Neural progenitor cell (in vitro differentiated cells): ENCODE results near the gene ARPC4. TPM values are rescaled to one million over a fixed set of nuclear protein-coding genes. Genes with fewer than 3 reads are reported as not detected.

ENCODE experiments used
- DNase-seq: peaks from one replicate; pipeline ENCODE4 v3.0.0-alpha.2; 2016; ENCODE audit warnings: low spot score
- H2AFZ ChIP-seq: fragments of 200-600 bp; sonication (generic); replicated peaks from 2 replicates; pipeline ENCODE4 v1.6.1; 2016; ENCODE audit warnings: antibody characterized with exemption
- H3F3A ChIP-seq: fragments of 200-600 bp; sonication (generic); 2 replicates; pipeline ENCODE4 v1.6.1; 2016; ENCODE audit warnings: antibody characterized with exemption, low read depth
- H3K27ac ChIP-seq: fragments of 200-600 bp; sonication (generic); 2 replicates; pipeline ENCODE4 v1.5.1; 2016; ENCODE audit warnings: mild to moderate bottlenecking
- H3K27me3 ChIP-seq: fragments of 200-600 bp; sonication (generic); 2 replicates; pipeline ENCODE4 v1.6.1; 2016; ENCODE audit warnings: mild to moderate bottlenecking, moderate library complexity
- H3K36me3 ChIP-seq: fragments of 200-600 bp; sonication (generic); 2 replicates; pipeline ENCODE4 v1.5.1; 2016
- H3K4me1 ChIP-seq: fragments of 200-600 bp; sonication (generic); 2 replicates; pipeline ENCODE4 v1.6.1; 2016; ENCODE audit warnings: mixed run types
- H3K4me2 ChIP-seq: fragments of 200-600 bp; sonication (generic); 2 replicates; pipeline ENCODE4 v1.6.1; 2016
- H3K4me3 ChIP-seq: fragments of 200-600 bp; sonication (generic); 2 replicates; pipeline ENCODE4 v1.5.1; 2016
- H3K79me2 ChIP-seq: fragments of 200-600 bp; sonication (generic); 2 replicates; pipeline ENCODE4 v1.6.1; 2016; ENCODE audit warnings: low read depth
- H3K9ac ChIP-seq: fragments of 200-600 bp; sonication (generic); 2 replicates; pipeline ENCODE4 v1.6.1; 2016
- H3K9me3 ChIP-seq: fragments of 200-600 bp; sonication (generic); 2 replicates; pipeline ENCODE4 v1.5.1; 2016; ENCODE audit warnings: low read depth
- H4K20me1 ChIP-seq: fragments of 200-600 bp; sonication (generic); 2 replicates; pipeline ENCODE4 v1.6.1; 2016; ENCODE audit warnings: low read depth
- H3K27ac Mint-ChIP-seq: 3 replicates; pipeline ENCODE4 v1.8.0; 2021; ENCODE audit warnings: mixed read lengths
- H3K27me3 Mint-ChIP-seq: 2 replicates; pipeline ENCODE4 v1.8.0; 2022; ENCODE audit warnings: low read depth, mild to moderate bottlenecking, inconsistent platforms, moderate library complexity, mixed read lengths; ENCODE audit not compliant: insufficient read depth
- H3K36me3 Mint-ChIP-seq: 3 replicates; pipeline ENCODE4 v1.8.0; 2021; ENCODE audit warnings: mixed read lengths
- H3K4me1 Mint-ChIP-seq: 3 replicates; pipeline ENCODE4 v1.8.0; 2021; ENCODE audit warnings: mixed read lengths
- H3K4me3 Mint-ChIP-seq: 3 replicates; pipeline ENCODE4 v1.8.0; 2021; ENCODE audit warnings: mild to moderate bottlenecking, moderate library complexity, mixed read lengths
- H3K9me3 Mint-ChIP-seq: 3 replicates; pipeline ENCODE4 v1.8.0; 2020; ENCODE audit warnings: mixed read lengths
- EZH2 ChIP-seq: fragments of 200-600 bp; sonication (generic); IDR thresholded peaks from 2 replicates; pipeline ENCODE4 v1.6.1; 2017; ENCODE audit warnings: antibody characterized with exemption, mild to moderate bottlenecking, moderate library complexity
- EZH2phosphoT487 ChIP-seq: fragments of 200-600 bp; sonication (generic); IDR thresholded peaks from 2 replicates; pipeline ENCODE4 v1.6.1; 2017; ENCODE audit warnings: antibody characterized with exemption
- total RNA-seq: library from RNA; depleted of rRNA; stranded (reverse); fragments of >200 nt; gene quantifications from 2 replicates; pipeline ENCODE4 v1.2.3, GENCODE V29; 2015; ENCODE audit warnings: low replicate concordance
- TF ChIP-seq, protein P1 (sequence below): fragments of 200-600 bp; sonication (generic); IDR thresholded peaks from 2 replicates; pipeline ENCODE4 v1.5.1; 2017; ENCODE audit warnings: antibody characterized with exemption, mild to moderate bottlenecking

Gene ARPC4
- total RNA-seq, 1 donor from 2014 or later = 126 TPM

DNA sequence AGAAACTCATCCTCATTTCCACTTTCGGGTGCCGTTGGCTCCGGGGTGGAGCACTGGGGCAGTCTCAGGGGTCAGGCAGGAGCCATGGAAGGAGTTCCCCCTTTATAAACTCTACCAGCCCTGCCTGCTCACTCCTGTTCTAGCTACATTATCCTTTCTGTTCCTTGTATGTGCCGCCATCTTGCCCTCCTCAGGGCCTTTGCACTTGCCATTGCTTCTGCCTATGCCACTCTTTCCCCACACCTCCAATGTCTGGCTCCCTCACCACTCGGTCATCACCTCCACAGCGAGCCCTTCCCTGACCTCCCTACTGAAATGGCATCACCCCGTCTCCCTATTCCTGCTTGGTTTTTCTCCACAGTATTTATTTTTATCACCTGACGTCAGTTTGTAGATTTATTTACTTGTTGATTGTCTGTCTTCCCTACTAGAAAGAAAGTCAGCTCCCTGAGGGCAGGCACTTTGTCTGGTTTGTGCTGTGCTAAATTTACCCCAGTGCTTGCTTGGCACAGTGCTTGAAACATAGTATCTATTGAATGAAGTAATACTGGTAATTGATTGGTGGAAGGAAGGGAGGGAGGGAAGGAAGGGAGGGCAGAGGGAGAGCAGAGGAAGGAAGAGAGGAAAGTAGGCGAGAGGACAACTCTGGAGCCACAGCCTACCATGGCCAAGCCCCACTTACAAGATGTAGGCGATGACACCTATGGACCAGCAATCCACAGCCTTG lies 31.9 kb upstream of the ARPC4 start:
- Mint-ChIP-seq H3K4me1 (no peaks in the 10 kb centered on the region), H3K4me3 (no peak overlapping the region), H3K36me3 (peaks cover 29% of the 10 kb centered on the region), H3K27me3 (peaks cover 7% of the 10 kb centered on the region), H3K9me3 (no peaks in the 10 kb centered on the region), H3K27ac (no peak overlapping the region)
- Histone ChIP-seq H4K20me1 (no peaks in the 10 kb centered on the region), H3K9me3 (no peaks in the 10 kb centered on the region), H3K4me3 (no peak overlapping the region), H3K27me3 (no peaks in the 10 kb centered on the region), H3K36me3 (no peaks in the 10 kb centered on the region), H3K79me2 (no peaks in the 10 kb centered on the region), H3K9ac (no peak overlapping the region), H3K4me1 (peaks cover 2% of the 10 kb centered on the region), H2AFZ (no peak overlapping the region), H3K4me2 (no peak overlapping the region), H3F3A (peaks cover 7% of the 10 kb centered on the region), H3K27ac (no peak overlapping the region)
- DNase-seq = no peak
- TF ChIP-seq EZH2 = no peak
- no peak for TF ChIP-seq EZH2phosphoT487
- TF ChIP-seq, protein P1, sequence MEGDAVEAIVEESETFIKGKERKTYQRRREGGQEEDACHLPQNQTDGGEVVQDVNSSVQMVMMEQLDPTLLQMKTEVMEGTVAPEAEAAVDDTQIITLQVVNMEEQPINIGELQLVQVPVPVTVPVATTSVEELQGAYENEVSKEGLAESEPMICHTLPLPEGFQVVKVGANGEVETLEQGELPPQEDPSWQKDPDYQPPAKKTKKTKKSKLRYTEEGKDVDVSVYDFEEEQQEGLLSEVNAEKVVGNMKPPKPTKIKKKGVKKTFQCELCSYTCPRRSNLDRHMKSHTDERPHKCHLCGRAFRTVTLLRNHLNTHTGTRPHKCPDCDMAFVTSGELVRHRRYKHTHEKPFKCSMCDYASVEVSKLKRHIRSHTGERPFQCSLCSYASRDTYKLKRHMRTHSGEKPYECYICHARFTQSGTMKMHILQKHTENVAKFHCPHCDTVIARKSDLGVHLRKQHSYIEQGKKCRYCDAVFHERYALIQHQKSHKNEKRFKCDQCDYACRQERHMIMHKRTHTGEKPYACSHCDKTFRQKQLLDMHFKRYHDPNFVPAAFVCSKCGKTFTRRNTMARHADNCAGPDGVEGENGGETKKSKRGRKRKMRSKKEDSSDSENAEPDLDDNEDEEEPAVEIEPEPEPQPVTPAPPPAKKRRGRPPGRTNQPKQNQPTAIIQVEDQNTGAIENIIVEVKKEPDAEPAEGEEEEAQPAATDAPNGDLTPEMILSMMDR = no peak

DNA sequence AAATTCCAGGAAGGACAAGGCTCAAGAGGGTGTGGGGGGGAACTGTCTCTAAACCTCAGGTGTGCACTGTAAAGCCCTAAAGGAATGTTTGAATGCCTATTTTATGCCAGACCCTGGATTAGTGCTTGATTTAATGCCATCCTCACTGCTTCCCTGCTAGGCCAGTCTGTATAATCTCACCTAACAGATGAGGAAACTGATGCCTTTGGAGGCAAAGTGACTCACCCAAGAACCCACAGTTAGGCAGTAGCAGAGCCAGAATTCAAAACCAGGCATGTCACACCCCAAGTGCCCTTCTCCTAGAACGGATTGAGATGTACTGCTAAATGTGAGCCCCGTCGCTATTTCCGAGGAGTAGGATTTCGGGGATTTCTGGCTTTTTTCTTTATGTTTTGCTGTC lies 31.0 kb upstream of the ARPC4 start:
- Mint-ChIP-seq H3K4me3 (no peak overlapping the region), H3K27me3 (peaks cover 3% of the 10 kb centered on the region), H3K36me3 (peaks cover 28% of the 10 kb centered on the region), H3K4me1 (no peaks in the 10 kb centered on the region), H3K9me3 (no peaks in the 10 kb centered on the region), H3K27ac (no peak overlapping the region)
- H3K27ac ChIP-seq = no peak overlapping the region
- no peak overlapping the region for H3K4me2 ChIP-seq
- no peaks in the 10 kb centered on the region for H4K20me1 ChIP-seq
- no peak for TF ChIP-seq EZH2phosphoT487
- no peak for TF ChIP-seq EZH2
- TF ChIP-seq, protein P1 = no peak
- no peak for DNase-seq
- H3K4me1 ChIP-seq = peaks cover 3% of the 10 kb centered on the region
- no peaks in the 10 kb centered on the region for H3K27me3 ChIP-seq
- no peak overlapping the region for H3K4me3 ChIP-seq
- H2AFZ ChIP-seq = no peak overlapping the region
- no peaks in the 10 kb centered on the region for H3K9me3 ChIP-seq
- peaks cover 14% of the 10 kb centered on the region for H3F3A ChIP-seq
- H3K9ac ChIP-seq = no peak overlapping the region
- no peaks in the 10 kb centered on the region for H3K79me2 ChIP-seq
- H3K36me3 ChIP-seq = no peaks in the 10 kb centered on the region

DNA sequence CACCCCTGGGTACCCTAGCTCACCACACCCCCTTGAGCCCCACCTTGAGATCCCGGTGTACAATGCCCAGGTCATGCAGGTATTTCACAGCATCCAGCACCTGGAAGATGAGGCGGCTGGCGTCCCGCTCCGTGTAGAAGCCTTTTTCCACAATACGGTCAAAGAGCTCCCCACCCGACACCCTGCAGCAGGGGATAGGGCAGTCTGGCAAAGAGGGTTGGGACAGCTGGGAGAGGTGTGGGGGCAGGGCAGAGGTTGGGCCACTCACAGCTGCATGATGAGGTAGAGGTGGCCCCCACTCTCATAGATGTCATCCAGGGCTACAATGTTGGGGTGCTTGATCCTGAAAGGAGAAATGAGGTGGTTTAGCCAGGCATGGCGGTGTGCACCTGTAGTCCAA lies 30.0 kb upstream of the ARPC4 start:
- no peak for TF ChIP-seq EZH2
- TF ChIP-seq EZH2phosphoT487 = no peak
- TF ChIP-seq, protein P1 = no peak
- H3K4me2 ChIP-seq = no peak overlapping the region
- H3K79me2 ChIP-seq = no peaks in the 10 kb centered on the region
- H3K36me3 ChIP-seq = no peaks in the 10 kb centered on the region
- Mint-ChIP-seq H3K36me3 (peaks cover 24% of the 10 kb centered on the region), H3K4me1 (peaks cover 5% of the 10 kb centered on the region), H3K27ac (no peak overlapping the region), H3K4me3 (no peak overlapping the region), H3K9me3 (no peaks in the 10 kb centered on the region), H3K27me3 (no peaks in the 10 kb centered on the region)
- H3K4me3 ChIP-seq = no peak overlapping the region
- no peaks in the 10 kb centered on the region for H3K9me3 ChIP-seq
- peaks cover 17% of the 10 kb centered on the region for H3F3A ChIP-seq
- H3K9ac ChIP-seq = no peak overlapping the region
- no peak overlapping the region for H2AFZ ChIP-seq
- DNase-seq = no peak
- H3K4me1 ChIP-seq = peaks cover 3% of the 10 kb centered on the region
- H3K27me3 ChIP-seq = no peaks in the 10 kb centered on the region
- H3K27ac ChIP-seq = no peak overlapping the region
- no peaks in the 10 kb centered on the region for H4K20me1 ChIP-seq
